DND-41 (cell line): ENCODE measurements around the gene TUBB3.

Experiments
- CTCF ChIP-seq: IDR thresholded peaks from 2 replicates; pipeline ENCODE4 v1.5.1; 2012; ENCODE audit warnings: borderline replicate concordance, low read length, moderate library complexity, mild to moderate bottlenecking; ENCODE audit not compliant: poor library complexity, severe bottlenecking; ENCODE audit errors: extremely low read depth
- EZH2 ChIP-seq: IDR thresholded peaks from 3 replicates; pipeline ENCODE4 v1.6.1; 2012; ENCODE audit warnings: borderline replicate concordance, low read depth, mild to moderate bottlenecking, moderate library complexity, low read length, inconsistent platforms; ENCODE audit not compliant: severe bottlenecking

GRCh38 chr16:89957216-89957785 is 34.2 kb downstream of the TUBB3 start:
- TF ChIP-seq CTCF (no peak), EZH2 (no peak)
